HG03439 (cell line): ENCODE results near the gene TJP3.
"Not testable (repeated sequence)": the region's sequence is repeated elsewhere in the genome, so short reads cannot be mapped to it uniquely, and the experiment has no call there.

Experiments
- ATAC-seq: cut with Tn5 transposase; IDR thresholded peaks from one replicate; pipeline ENCODE4 v1.9.1; 2021; ENCODE audit warnings: mild to moderate bottlenecking, moderate library complexity; ENCODE audit not compliant: unreplicated experiment

TJP3 gene

DNA sequence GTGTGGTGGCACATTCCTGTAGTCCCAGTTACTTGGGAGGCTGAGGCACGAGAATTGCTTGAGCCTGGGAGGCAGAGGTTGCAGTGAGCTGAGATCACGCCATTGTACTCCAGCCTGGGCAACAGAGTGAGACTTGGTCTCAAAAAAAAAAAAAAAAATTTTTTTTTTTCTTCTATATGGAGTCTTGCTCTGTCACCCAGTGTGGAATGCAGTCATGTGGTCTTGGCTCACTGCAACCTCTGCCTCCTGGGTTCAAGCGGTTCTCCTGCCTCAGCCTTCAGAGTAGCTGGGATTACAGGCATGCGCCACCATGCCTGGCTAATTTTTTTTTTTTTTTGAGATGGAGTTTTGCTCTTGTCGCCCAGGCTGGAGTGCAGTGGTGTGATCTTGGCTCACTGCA lies 57.6 kb downstream of the TJP3 start:
- ATAC-seq: not testable (repeated sequence)

DNA sequence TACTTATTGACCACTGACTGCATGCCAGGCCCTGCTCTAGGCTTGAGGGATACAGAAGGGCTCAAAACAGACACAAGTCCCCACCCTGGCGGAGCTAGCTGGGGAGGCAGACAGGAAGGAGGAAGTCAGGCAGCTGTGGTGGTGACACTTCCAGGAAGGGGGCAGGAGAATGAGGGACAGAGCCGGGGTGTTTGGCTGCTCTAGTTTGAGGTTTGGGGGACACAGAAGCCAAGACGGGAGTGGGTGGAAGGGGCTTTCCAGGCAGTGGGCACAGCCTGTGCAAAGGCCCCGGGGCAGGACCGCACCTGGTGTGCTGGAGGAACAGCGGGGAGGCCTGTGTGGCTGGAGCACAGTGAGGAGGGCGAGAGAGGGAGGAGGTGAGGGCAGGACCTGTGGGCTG lies 58.3 kb downstream of the TJP3 start:
- ATAC-seq: no peak

DNA sequence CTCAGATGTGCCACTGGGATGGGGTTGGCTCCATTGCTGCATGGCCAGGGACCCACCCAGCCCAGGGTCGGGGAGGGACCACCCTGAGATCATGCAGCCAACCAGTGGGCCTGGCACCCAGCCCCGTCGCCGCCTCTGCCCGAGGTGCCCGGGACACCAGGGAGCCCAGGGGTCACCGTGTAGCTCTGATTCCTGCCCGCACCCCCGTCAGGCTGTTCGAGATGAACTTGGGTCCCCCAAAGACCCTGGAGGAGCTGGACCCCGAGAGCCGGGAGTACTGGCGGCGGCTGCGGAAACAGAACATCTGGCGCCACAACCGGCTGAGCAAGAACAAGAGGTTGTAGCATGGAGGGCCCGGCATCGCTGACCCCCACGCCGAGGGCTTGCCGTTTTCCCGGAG lies 58.9 kb downstream of the TJP3 start:
- ATAC-seq: no peak

DNA sequence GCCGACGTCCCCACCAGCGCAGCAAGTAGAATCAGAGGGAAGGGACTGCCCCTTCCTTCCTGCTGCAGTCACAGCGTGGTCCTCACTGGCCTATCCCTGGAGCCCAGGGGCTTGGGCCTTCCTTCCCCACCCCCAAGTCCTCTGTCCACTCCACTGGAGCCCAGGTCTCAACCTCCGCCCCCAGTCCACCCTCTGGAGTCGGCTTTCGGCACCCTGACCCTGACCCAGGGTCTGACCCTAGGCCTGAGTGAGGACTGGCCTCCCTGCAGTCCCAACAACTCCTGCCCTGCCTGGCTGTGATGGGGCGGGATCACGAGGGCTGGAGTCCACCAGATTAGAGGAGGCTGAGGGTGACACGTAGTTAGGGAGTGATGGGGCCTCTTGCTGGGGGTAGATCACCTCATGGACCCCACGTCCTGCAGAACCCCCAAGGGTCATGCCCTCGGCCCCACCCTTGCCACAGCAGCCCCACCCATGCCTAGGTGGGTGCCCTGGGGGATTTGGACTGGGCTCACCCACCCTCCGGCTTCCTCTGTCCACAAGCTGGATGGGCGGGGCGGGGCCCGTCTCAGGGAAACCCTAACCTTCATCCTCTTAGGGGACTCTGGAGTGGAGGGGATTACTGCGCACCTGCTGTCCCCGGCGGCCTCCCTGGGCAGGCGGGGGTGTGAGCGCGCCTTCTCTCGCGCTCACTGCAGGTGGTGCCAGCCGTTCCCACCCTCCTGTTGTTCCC lies 60.0 kb downstream of the TJP3 start:
- no peak for ATAC-seq

DNA sequence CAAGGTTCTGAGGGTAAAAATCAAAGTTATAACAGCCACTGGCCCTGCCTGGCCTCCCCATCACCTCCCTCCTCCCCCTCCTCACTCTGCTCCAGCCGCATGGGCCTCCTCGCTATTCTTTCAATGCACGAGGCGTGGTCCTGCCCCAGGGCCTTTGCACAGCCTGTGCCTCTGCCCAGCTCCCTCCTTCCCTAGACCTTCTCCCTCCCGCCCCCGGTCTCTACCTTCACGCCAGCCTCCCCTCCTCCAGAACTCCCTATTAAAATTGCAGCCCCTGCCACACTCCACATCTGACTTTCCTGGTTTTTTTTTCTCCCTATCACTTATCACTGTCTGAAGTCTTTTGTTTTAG lies 60.5 kb downstream of the TJP3 start:
- no peak for ATAC-seq

DNA sequence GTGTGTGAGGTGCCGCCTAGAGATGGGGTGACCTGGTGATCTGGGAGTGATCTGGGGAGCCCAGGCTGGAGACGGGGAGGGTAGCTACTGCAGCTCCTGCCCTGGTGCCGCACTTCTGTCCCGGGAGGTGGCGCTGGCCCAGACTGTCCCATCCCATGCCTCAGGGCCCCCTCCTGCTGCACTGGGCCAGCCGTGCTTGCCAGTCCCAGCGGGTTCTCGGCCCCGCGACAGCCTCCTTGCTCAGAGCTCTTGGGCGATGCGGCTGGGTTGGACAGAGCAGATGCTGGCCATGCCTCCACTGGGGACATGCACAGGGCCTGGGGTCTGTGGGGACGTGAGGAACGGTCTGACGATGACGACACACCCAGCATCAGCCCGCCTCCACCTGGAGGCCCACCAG lies 61.3 kb downstream of the TJP3 start:
- no peak for ATAC-seq

DNA sequence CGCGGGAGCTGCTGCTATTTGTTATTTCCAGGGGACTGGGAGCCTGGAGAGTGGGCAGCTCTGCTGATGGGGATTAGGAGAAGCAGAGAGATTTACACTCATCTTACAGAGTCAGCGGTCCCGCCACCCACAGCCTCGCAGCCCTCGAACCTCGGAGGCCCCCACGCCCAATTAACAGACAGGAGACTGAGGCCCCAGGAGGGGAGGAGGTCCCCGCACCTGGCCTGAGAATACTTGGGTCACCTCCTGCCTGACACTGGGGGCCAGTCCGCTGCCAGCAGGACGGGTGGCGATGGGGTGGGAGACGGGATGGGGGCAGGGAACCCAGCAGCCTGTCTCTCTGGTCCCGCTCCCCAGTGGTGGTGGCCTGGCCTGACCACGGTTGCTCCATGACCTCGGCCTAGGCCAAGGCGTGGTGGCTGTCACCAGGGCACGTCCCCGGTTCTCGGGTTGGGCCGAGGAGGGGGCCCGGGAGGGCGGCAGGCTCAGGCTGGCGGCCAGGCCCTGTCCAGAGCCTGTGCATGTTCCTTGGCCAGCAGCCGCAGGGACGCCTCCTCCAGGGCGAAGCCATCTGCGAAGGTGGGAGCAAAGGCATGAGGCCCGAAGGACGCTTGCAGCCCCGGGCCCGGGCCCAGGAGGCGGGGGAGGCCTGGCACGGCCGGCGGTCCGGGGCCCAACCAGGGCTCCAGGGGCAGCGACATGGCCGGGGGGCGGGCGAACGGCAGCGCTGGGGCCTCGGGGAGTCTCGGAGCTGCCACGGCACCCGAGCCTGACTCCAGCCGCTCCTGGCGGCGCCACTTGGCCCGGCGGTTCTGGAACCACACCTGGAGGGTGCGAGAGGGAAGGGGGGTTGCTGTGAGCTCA lies 62.2 kb downstream of the TJP3 start:
- no peak for ATAC-seq

DNA sequence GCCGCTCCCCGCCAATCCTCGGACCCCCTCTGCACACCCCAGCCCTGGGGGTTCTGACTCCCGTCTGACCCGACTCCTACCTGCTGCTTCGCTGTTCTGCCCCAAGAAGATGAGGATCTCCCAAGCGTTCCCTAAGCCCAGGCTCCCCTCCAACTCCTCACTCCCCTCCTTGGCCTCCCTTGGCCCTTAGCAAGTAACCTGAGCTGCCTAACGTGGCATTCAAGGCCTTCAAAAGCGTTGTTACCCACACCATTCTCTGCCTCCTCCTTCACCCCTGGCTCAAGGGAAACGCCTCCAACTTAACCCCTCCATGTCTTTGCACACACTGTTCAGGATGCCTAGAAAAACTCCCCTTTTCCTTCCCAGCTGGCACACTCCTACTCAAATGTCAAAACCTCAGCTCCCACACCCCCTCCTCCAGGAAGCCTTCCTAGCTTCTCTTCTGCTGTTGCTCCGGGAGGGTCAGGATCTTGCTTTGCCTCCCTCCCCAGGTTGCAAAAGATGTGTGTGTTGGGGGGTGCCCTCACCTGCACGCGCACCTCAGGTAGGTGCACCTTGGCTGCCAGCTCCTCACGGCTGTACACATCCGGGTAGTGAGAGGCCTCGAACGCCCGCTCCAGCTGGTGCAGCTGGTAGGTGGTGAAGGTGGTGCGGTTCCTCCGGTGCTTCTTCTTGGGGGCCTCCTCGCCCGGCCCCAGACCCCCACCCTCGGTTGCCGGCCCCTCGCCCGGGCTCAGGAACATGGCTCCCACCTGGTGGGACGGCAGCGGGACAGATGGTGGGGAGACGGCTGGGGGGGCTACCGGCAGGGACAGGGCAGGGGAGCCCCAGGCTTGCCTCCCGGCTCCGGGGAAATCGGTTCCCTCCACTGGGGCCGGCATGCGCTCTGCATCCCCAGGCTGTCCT lies 63.1 kb downstream of the TJP3 start:
- no peak for ATAC-seq

DNA sequence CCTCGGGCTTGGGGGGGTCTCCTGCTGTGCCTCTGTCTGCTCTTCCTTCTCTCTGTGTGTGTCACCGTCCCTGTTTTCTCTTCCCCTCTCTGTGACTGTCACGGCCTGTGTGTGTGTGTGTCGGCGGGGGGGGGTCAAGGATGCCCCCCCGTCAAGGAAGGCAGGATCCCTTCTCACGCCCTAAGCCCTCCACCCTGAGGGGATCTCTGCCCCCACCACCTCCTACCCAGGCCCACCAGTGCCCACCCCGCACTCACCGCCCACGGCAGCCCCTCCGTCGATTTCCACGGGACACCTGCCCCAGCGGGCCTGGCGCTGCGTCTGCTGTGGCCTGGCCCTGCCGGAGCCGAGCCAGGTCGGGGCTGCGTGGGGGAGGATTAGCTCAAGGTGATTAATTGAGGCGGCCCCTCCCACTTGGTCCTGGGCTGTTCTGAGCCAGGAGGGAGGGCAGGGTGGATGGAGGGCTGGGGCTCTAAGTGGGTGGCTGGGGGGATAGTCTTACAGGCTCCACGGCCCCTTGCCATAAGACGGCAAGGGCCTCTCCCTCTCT lies 63.8 kb downstream of the TJP3 start, which contains the start of gene RAX2:
RAX2 (minus strand) TSS at position 323 of the 550 bp plus-strand sequence. CDS start 486 bp downstream, outside the sequence.
- no peak for ATAC-seq

DNA sequence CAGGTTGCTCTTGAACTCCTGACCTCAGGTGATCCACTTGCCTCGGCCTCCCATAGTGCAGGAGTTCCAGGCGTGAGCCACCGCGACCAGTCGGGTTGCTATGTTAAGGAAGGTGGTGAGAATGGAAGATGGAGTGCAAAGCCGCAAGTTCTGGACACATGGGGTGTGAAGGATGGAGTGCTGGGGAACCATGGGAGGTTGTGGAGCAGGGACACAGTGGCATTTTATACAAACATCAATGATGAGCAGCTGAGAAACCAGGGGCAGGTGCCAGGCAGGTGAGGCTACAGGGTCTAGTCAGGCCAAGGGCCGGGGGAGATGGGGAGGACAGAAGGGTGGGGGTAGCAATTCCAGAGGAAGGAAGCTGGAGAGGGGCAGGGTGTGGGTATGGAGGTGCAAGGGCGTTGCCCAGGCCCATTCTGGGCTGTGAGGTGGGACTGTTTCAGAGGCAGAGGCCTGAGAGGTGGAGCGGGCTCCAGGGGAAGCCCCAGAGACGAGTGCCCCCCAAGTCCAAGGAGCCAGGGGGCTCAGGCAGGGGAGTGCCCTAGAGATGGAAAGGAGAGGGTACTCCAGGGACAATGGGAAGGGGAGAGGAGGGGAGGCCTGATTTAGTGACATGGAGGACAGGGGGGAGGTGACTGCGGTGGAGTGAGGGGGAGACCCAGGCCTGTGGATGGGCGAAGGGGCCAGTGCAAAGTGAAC lies 65.8 kb downstream of the TJP3 start:
- no peak for ATAC-seq

DNA sequence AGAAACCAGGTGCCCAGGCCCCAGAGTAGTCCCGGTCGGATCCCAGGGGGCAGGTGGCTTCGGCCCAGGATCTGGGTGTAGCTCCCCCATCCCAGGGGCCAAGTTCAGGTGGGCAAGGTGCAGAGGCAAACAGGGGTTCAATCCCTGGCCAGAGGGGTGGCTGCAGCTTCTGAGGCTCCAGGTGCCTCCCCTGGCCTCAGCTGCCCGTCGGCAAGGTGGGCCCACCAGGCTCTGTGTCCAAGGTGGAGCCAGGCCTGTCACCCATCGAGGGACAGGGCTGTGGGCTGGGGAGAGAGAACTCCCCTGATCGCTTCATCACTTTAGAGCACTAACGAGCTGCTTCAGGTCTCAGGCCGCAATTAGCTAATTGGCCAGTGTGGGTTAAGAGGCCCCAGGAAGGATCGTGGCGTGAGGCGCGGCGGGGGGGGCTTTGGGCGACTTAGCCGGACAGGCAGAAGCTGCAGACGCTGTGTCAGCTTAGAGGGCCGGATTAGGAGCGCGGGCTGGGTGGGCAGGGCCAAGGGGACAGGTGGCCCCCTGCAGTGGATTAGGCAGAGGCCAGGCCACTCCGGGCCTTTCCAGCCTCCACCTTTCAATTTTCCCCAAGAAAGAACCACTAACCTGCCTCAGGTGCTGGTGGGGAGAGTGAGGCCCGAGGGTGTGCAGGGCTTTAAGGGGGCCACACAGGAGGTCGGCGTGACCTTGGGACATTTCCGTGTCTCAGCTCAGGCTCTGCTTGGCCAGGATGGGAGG lies 66.6 kb downstream of the TJP3 start:
- ATAC-seq: no peak

DNA sequence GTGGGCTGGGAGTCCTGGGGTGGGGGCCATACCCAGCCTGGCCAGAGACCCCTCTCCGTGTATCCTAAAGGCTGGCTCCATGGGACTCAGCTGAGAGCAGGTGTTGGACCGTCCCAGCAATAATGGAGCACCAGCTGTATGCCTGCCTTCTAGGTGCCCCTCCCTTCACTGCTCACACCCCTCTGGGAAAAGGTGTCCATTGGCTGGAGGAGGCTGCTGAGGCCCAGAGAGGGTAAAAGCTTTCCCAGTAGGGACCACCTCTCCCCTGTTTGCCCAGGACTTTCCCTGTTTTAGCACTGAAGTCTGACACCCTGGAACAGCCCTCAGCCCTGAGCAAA lies 67.2 kb downstream of the TJP3 start:
- no peak for ATAC-seq

DNA sequence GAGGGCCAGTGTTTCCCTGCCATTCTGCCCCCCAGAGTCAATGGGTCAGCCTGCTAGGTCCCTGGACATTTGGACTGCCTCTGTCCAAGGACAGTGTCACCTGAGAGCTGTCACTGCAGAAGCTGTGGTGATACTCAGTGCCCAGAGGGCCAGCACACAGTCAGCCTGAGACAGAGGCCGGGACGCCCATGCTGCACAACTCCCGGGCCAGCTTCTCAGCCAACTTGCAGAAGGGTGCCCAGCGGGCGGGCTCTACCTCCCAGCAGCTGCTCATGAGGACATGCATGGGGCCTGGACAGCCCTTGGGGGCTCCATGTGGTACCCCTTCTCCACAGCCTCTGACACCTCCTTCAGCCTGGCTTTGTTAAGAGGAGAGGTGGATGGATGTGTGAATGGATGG lies 67.6 kb downstream of the TJP3 start:
- no peak for ATAC-seq

DNA sequence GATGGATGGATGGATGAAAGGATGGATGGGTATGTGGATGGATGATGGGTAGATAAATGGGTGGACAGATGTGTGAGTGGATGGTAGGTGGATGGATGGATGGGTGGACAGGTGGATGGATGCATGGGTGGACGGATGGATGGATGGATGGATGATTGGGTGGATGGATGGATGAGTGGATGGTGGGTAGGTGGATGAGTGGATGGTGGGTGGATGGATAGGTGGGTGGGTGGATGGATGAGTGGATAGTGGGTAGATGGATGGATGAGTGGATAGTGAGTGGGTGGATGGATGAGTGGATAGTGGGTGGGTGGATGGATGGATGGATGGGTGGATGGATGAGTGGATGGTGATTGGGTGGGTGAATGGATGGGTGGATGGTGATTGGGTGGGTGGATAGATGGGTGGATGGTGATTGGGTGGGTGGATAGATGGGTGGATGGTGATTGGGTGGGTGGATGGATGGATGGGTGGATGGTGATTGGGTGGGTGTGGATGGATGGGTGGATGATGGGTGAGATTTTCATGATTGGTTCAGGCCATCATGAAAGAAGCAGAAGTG lies 68.4 kb downstream of the TJP3 start:
- ATAC-seq: no peak

DNA sequence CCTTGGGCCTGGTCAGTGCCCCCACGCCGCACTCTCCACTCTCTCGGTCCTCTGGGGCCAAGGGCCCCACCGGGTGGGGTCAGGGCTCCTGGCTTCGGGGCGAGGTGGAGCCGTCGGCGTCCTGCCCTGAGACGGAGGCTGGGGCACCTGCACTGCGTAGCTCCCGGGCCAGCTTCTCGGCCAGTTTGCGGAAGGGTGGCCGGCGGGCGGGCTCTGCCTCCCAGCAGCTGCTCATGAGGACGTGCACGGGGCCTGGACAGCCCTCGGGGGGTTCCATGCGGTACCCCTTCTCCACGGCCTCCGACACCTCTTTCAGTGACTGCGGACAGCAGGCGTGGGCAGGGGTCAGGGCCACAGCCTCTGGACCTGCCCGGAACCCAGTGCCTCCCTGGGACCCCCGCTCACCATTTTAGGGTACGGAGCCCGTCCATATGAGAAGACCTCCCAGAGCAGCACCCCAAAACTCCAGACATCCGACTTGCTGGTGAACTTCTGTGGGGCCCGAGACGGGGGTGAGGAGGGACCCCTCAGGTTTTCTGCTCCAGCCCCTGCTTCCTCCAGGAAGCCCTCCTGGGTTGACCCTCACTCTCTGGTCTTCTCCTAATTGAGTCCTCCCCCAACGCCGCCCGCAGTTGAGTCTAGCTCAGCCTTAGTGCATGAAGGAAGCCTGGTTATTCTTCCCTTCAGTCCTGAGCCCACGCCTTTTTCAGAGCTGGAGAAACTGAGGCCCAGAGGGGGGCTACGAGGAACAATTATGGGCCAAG lies 70.1 kb downstream of the TJP3 start:
- no peak for ATAC-seq

DNA sequence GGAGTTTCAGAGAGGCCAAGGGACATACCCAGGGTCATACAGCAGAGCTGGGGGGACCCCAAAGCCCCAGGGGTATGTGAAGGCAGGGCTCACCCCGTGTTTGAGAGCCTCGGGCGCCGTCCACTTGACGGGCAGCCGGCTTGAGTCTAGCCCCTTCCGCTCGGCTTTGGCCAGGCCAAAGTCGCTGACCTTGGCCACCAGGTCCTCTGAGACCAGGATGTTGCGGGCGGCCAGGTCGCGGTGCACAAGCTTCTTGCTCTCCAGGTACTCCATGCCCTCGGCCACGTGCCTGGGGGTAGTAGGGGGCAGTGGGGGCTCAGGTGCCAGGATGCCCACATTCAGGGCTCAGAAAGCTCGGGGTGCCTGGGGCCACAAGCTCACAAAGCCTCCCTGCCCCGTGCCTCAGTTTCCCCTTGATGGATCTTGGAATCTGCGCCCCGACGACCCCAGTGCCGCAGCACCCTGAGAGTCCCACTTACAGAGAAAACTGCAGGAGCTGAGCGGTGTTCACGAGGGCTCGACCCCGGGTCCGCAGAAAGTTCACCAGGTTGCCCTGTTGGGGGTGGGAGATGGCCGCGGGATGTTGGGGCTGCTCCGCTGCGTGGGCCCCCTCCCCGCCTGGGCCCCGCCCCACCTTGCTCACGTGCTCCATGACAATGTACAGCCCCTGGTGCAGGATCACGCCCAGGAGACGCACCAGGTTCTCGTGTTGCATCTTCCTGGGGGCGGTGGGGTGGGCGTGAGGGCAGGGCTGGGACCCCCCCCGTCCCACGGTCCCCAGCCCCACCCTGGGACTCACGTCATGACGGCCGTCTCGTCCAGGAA lies 70.9 kb downstream of the TJP3 start:
- no peak for ATAC-seq

DNA sequence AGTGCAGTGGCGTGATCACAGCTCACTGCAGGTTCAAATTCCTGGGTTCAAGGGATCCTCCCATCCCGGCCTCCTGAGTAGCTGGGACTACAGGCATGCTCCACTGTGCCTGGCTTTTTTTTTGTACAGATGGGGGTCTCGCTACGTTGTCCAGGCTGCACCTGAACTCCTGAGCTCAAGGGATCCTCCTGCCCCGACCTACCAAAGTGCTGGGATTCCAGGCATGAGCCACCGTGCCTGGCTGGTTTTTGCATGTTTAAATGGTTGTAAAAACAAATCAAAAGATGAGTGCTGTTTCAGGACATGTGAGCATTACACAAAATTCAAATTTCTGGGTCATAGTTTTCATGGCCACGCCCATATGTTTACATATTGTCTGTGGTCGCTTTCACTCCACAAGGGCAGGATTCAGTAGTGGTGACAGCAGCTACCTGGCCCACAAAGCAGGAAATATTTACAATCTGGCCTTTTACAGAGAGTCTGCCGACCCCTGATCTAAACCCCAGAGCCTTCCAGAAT lies 72.7 kb downstream of the TJP3 start:
- ATAC-seq: no peak

DNA sequence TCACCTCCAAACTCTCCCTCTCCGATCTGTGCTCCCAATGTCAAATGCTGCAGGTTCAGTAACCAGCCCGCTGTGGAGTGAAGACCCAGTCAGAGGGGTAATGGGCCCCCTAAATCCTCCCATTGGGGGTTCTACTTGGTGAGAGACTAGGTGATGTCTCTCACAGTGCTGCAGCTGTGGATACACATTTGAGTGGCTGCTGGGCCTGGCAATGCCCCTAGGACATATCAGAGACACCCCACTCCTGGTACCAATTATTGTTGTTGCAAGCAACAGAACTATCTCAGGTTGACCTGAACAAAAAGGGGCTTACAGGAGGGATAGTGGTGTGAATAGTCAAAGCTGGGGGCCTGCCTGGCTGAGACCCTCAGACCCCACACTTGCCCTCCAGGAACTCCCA lies 73.4 kb downstream of the TJP3 start:
- no peak for ATAC-seq
